A673 (cell line): Measurements from ENCODE around the gene ARHGEF7. TPM values are rescaled to one million over a fixed set of nuclear protein-coding genes. Genes with fewer than 3 reads are reported as not detected.

Experiments used
- BruUV-seq: library from RNA; stranded (reverse); fragments of 400-500 nt; replicated peaks from 2 replicates; lab custom pipeline; 2021; lab: Mats Ljungman, UMichigan
- CTCF ChIA-PET: fragments of 300-600 bp; sonication (Branson Sonifier 250); formaldehyde crosslinking; loops from one replicate; lab custom pipeline; 2022; ENCODE audit warnings: antibody characterized with exemption; lab: Charles Lee
- POLR2A ChIA-PET: fragments of 300-600 bp; sonication (Branson Sonifier 250); formaldehyde crosslinking; loops from one replicate; lab custom pipeline; 2022; ENCODE audit warnings: antibody characterized with exemption; ENCODE audit not compliant: low non-redundant PET; lab: Charles Lee
- DNase-seq: peaks from one replicate; pipeline ENCODE4 v3.0.0-alpha.2; 2015; ENCODE audit warnings: low spot score
- H3K27ac ChIP-seq: fragments of 200-600 bp; sonication (generic); 2 replicates; pipeline ENCODE4 v1.5.1; 2016; ENCODE audit warnings: mixed run types, low read depth, mild to moderate bottlenecking, mixed read lengths, antibody characterized with exemption, low read length; ENCODE audit not compliant: poor library complexity, severe bottlenecking
- H3K27me3 ChIP-seq: fragments of 200-600 bp; sonication (generic); replicated peaks from 2 replicates; pipeline ENCODE4 v1.6.1; 2017; ENCODE audit warnings: mixed run types, low read depth, mild to moderate bottlenecking, mixed read lengths, antibody characterized with exemption, low read length; ENCODE audit not compliant: insufficient read depth, poor library complexity
- H3K36me3 ChIP-seq: fragments of 200-600 bp; sonication (generic); 2 replicates; pipeline ENCODE4 v1.6.1; 2016; ENCODE audit warnings: mixed run types, mild to moderate bottlenecking, mixed read lengths, antibody characterized with exemption, low read length; ENCODE audit not compliant: insufficient read depth, poor library complexity, severe bottlenecking
- H3K4me1 ChIP-seq: fragments of 200-600 bp; sonication (generic); 2 replicates; pipeline ENCODE4 v1.6.1; 2017; ENCODE audit warnings: mixed run types, mild to moderate bottlenecking, mixed read lengths, antibody characterized with exemption, low read length; ENCODE audit not compliant: insufficient read depth, poor library complexity, severe bottlenecking
- H3K4me3 ChIP-seq: fragments of 200-600 bp; sonication (generic); 2 replicates; pipeline ENCODE4 v1.5.1; 2016; ENCODE audit warnings: low read depth, mixed run types, mild to moderate bottlenecking, mixed read lengths, low read length; ENCODE audit not compliant: poor library complexity, severe bottlenecking
- H3K9me3 ChIP-seq: fragments of 200-600 bp; sonication (generic); 2 replicates; pipeline ENCODE4 v1.6.1; 2016; ENCODE audit warnings: mixed run types, low read depth, mild to moderate bottlenecking, mixed read lengths, antibody characterized with exemption, low read length; ENCODE audit not compliant: poor library complexity, severe bottlenecking
- CTCF ChIP-seq: fragments of 300-800, 200-600 bp; sonication (generic); conservative IDR thresholded peaks from 2 replicates; pipeline ENCODE4 v1.5.1; 2017; ENCODE audit warnings: low read depth, mild to moderate bottlenecking, antibody characterized with exemption, low read length, moderate library complexity, mixed read lengths
- EZH2 ChIP-seq: fragments of 200-600 bp; sonication (generic); IDR thresholded peaks from 2 replicates; pipeline ENCODE4 v1.6.1; 2017; ENCODE audit warnings: borderline replicate concordance, low read depth, mild to moderate bottlenecking, mixed read lengths, antibody characterized with exemption, low read length; ENCODE audit not compliant: poor library complexity, severe bottlenecking
- intact Hi-C: fragments of 100-400 bp; cut with micrococcal nuclease; formaldehyde crosslinking; loops from one replicate; pipeline ENCODE4 v1.10.0; 2022; ENCODE audit not compliant: unreplicated experiment
- total RNA-seq: library from RNA; stranded (reverse); gene quantifications from 2 replicates; pipeline ENCODE4 v1.2.3, GENCODE V29; 2021

Gene ARHGEF7
- total RNA-seq, 1 experiment from 2014 or later: 39.9 TPM

- POLR2A ChIA-PET: no interaction called here
- intact Hi-C loops: no loop called here
- CTCF ChIA-PET: no interaction called here
Measured at GRCh38 chr13:111130116-111130508, 15.0 kb downstream of the ARHGEF7 start.

DNA sequence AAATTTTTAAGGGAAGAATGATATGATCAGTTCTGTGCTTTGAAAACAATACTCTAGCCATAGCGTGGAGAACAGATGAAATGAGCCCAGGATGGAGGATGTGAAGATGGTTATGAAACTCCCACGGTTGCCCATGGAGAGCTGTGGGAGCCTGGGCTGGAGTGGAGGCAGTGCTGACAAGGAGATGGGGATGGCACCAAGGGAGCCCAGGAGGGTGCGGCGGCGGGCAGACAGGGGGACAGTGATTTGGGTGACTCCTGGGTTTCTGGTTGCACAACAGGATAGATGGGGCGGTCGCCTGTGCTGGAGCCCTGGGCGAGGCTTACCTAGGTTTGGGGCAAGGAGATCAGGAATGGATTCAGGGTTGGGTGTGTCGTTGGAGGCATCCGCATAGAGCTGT is 15.9 kb downstream of the ARHGEF7 start:
- Histone ChIP-seq H3K9me3 (no peaks in the 10 kb centered on the region), H3K27me3 (peaks cover 48% of the 10 kb centered on the region), H3K4me1 (no peaks in the 10 kb centered on the region), H3K27ac (no peak overlapping the region), H3K4me3 (no peak overlapping the region), H3K36me3 (no peaks in the 10 kb centered on the region)
- no TSS peak for BruUV-seq
- no peak for DNase-seq
- CTCF ChIA-PET: no interaction called here
- POLR2A ChIA-PET: no interaction called here
- intact Hi-C loops: no loop called here
- TF ChIP-seq EZH2 (no peak), CTCF (no peak)

More at GRCh38 chr13:111130116-111130508, 15.0 kb downstream of the ARHGEF7 start:
- no peaks in the 10 kb centered on the region for H3K4me1 ChIP-seq
- no peak for DNase-seq
- no TSS peak for BruUV-seq
- TF ChIP-seq EZH2 (no peak), CTCF (no peak)
- H3K4me3 ChIP-seq: no peak overlapping the region
- no peak overlapping the region for H3K27ac ChIP-seq
- H3K9me3 ChIP-seq: no peaks in the 10 kb centered on the region
- no peaks in the 10 kb centered on the region for H3K36me3 ChIP-seq
- H3K27me3 ChIP-seq: peaks cover 57% of the 10 kb centered on the region

DNA sequence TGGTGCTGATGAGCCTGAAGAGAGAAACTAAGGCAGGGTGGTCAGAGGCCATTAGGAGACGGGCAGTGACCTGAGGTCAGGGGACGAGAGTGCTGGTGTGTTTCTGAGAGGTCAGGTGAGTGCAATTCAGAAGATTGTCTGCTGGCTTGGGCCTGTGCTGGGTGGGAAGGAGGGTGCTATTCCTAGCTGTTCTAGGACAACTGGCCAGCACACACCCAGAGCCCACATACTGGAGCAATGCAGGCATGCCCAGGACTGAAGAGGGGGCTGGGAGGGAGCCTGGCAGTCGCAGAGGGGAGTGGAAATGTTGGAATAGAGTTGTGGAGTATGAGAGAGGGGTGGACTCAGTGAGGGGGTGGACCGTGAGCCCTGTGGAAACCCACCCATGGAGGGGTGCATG is 16.5 kb downstream of the ARHGEF7 start:
- no peak for TF ChIP-seq CTCF
- no peak for TF ChIP-seq EZH2

More for the DNA sequence above, 16.5 kb downstream of the ARHGEF7 start:
- Histone ChIP-seq H3K4me3 (no peak overlapping the region), H3K27me3 (peaks cover 42% of the 10 kb centered on the region), H3K4me1 (no peaks in the 10 kb centered on the region), H3K27ac (no peak overlapping the region), H3K9me3 (no peaks in the 10 kb centered on the region), H3K36me3 (no peaks in the 10 kb centered on the region)
- intact Hi-C loops: no loop called here
- BruUV-seq: no TSS peak
- ChIA-PET CTCF (no interaction called here), POLR2A (no interaction called here)
- no peak for DNase-seq
